Left ventricle myocardium inferior (tissue), 1 donor: Measurements from ENCODE around the gene RNF123. TPM values are rescaled to one million over a fixed set of nuclear protein-coding genes. Genes with fewer than 3 reads are reported as not detected.

Experiments used
- DNase-seq: peaks from one replicate; pipeline ENCODE4 v3.0.0-alpha.2; 2020
- H3K27ac ChIP-seq: fragments of 200-600 bp; replicated peaks from 2 replicates; pipeline ENCODE4 v1.8.0; 2021
- H3K27me3 ChIP-seq: fragments of 200-600 bp; 2 replicates; pipeline ENCODE4 v1.8.0; 2021; ENCODE audit warnings: low read depth
- H3K36me3 ChIP-seq: fragments of 200-600 bp; 2 replicates; pipeline ENCODE4 v1.8.0; 2021
- H3K4me1 ChIP-seq: fragments of 200-600 bp; 2 replicates; pipeline ENCODE4 v1.8.0; 2021
- H3K4me3 ChIP-seq: fragments of 200-600 bp; 2 replicates; pipeline ENCODE4 v1.8.0; 2021; ENCODE audit warnings: mild to moderate bottlenecking, moderate library complexity
- H3K9me3 ChIP-seq: fragments of 200-600 bp; replicated peaks from 2 replicates; pipeline ENCODE4 v1.8.0; 2021
- CTCF ChIP-seq: fragments of 200-600 bp; IDR thresholded peaks from 2 replicates; pipeline ENCODE4 v1.8.0; 2021; ENCODE audit warnings: antibody characterized with exemption, mild to moderate bottlenecking, borderline replicate concordance
- intact Hi-C: fragments of 100-400 bp; cut with micrococcal nuclease; formaldehyde crosslinking; loops from one replicate; pipeline ENCODE4 v1.11.0; 2022
- total RNA-seq: library from RNA; stranded (reverse); fragmentation: NEBNext Ultra II Directional; extraction: Animal tissue kit (Norgen Biotek cat#: 25700); gene quantifications from one replicate; pipeline ENCODE4 v1.2.1, GENCODE V29; 2021
- donor health status: DM: no; HTN: yes; CAD: no; lungs with severe emphysema.

The RNF123 gene
- total RNA-seq, 1 donor from 2014 or later, result 48.6 TPM

- H3K27ac ChIP-seq, result no peak overlapping the region
- no peaks in the 10 kb centered on the region for H3K4me1 ChIP-seq
- TF ChIP-seq CTCF, result no peak
- intact Hi-C loops, result no loop called here
- DNase-seq, result no peak
- no peaks in the 10 kb centered on the region for H3K36me3 ChIP-seq
- H3K27me3 ChIP-seq, result no peaks in the 10 kb centered on the region
- H3K4me3 ChIP-seq, result no peak overlapping the region
- H3K9me3 ChIP-seq, result no peaks in the 10 kb centered on the region
Observed at GRCh38 chr3:49655731-49656285, 33.5 kb upstream of the RNF123 start.

GRCh38 chr3:49656541-49657112 lies 32.7 kb upstream of the RNF123 start:
- Histone ChIP-seq H3K4me3 (no peak overlapping the region), H3K27me3 (no peaks in the 10 kb centered on the region), H3K27ac (no peak overlapping the region), H3K9me3 (no peaks in the 10 kb centered on the region), H3K36me3 (no peaks in the 10 kb centered on the region), H3K4me1 (no peaks in the 10 kb centered on the region)
- intact Hi-C loops, result no loop called here
- no peak for DNase-seq
- TF ChIP-seq CTCF, result no peak

- Histone ChIP-seq H3K36me3 (no peaks in the 10 kb centered on the region), H3K27me3 (no peaks in the 10 kb centered on the region), H3K27ac (no peak overlapping the region), H3K4me3 (no peak overlapping the region), H3K9me3 (no peaks in the 10 kb centered on the region), H3K4me1 (no peaks in the 10 kb centered on the region)
- intact Hi-C loops, result no loop called here
- no peak for TF ChIP-seq CTCF
- DNase-seq, result no peak
Observed at GRCh38 chr3:49657208-49657915, 32.0 kb upstream of the RNF123 start.

- Histone ChIP-seq H3K4me3 (no peak overlapping the region), H3K4me1 (no peaks in the 10 kb centered on the region), H3K27me3 (no peaks in the 10 kb centered on the region), H3K36me3 (no peaks in the 10 kb centered on the region), H3K27ac (no peak overlapping the region), H3K9me3 (no peaks in the 10 kb centered on the region)
- no peak for DNase-seq
- TF ChIP-seq CTCF, result no peak
- intact Hi-C loops, result no loop called here
Observed at GRCh38 chr3:49658711-49659110, 30.6 kb upstream of the RNF123 start.

- Histone ChIP-seq H3K9me3 (no peaks in the 10 kb centered on the region), H3K36me3 (no peaks in the 10 kb centered on the region), H3K27ac (no peak overlapping the region), H3K4me3 (no peak overlapping the region), H3K4me1 (no peaks in the 10 kb centered on the region), H3K27me3 (no peaks in the 10 kb centered on the region)
- intact Hi-C loops, result no loop called here
- DNase-seq, result no peak
- TF ChIP-seq CTCF, result no peak
Observed at GRCh38 chr3:49659756-49660155, 29.6 kb upstream of the RNF123 start.
